OCI-LY7 (cell line): ENCODE data around the gene GLTP.

Experiments used
- EZH2phosphoT487 ChIP-seq: fragments of 200-600 bp; sonication (generic); IDR thresholded peaks from 2 replicates; pipeline ENCODE4 v1.6.1; 2018; ENCODE audit warnings: low read depth, borderline replicate concordance, mild to moderate bottlenecking, mixed run types, antibody characterized with exemption, low read length, moderate library complexity, mixed read lengths
- TF ChIP-seq, protein P1 (sequence below): fragments of 200-600 bp; sonication (generic); conservative IDR thresholded peaks from 2 replicates; pipeline ENCODE4 v1.5.1; 2014; ENCODE audit warnings: mild to moderate bottlenecking, antibody characterized with exemption, low read length, moderate library complexity, mixed read lengths

GRCh38 chr12:109831365-109831764, 49.0 kb downstream of the GLTP start:
- TF ChIP-seq, protein P1, sequence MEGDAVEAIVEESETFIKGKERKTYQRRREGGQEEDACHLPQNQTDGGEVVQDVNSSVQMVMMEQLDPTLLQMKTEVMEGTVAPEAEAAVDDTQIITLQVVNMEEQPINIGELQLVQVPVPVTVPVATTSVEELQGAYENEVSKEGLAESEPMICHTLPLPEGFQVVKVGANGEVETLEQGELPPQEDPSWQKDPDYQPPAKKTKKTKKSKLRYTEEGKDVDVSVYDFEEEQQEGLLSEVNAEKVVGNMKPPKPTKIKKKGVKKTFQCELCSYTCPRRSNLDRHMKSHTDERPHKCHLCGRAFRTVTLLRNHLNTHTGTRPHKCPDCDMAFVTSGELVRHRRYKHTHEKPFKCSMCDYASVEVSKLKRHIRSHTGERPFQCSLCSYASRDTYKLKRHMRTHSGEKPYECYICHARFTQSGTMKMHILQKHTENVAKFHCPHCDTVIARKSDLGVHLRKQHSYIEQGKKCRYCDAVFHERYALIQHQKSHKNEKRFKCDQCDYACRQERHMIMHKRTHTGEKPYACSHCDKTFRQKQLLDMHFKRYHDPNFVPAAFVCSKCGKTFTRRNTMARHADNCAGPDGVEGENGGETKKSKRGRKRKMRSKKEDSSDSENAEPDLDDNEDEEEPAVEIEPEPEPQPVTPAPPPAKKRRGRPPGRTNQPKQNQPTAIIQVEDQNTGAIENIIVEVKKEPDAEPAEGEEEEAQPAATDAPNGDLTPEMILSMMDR: no peak
- TF ChIP-seq EZH2phosphoT487: no peak
